Endothelial cell of umbilical vein (primary cell): ENCODE measurements around the gene RPA1. TPM values are rescaled to one million over a fixed set of nuclear protein-coding genes. Genes with fewer than 3 reads are reported as not detected.

Experiments used
- BruUV-seq: library from RNA; stranded (reverse); fragments of 400-500 nt; replicated peaks from 2 replicates; lab custom pipeline; 2021; lab: Mats Ljungman, UMichigan
- CTCF ChIA-PET: fragments of 300-600, 350-600 bp; sonication (Branson Sonifier 250); formaldehyde crosslinking; loops from one replicate; lab custom pipeline; 2021; ENCODE audit warnings: antibody characterized with exemption, inconsistent platforms; lab: Charles Lee
- POLR2A ChIA-PET: fragments of 300-600, 350-600 bp; sonication (Branson Sonifier 250); formaldehyde crosslinking; loops from one replicate; lab custom pipeline; 2021; ENCODE audit warnings: antibody characterized with exemption, inconsistent platforms; lab: Charles Lee
- DNase-seq: peaks from one replicate; pipeline ENCODE4 v3.0.0-alpha.2; 2011; ENCODE audit warnings: low read depth, low spot score
- FAIRE-seq: peaks from 2 replicates; lab custom pipeline; 2011; peaks lifted over from hg19 to GRCh38; lab: Jason Lieb, UNC
- H2AFZ ChIP-seq: 2 replicates; pipeline ENCODE4 v1.6.0; 2012; ENCODE audit warnings: low read depth, low read length, control low read depth, inconsistent platforms
- H3K27ac ChIP-seq: 2 replicates; pipeline ENCODE4 v1.5.1; 2011; ENCODE audit warnings: low read depth, mild to moderate bottlenecking, control low read depth, low read length, moderate library complexity; ENCODE audit not compliant: insufficient read depth
- H3K27me3 ChIP-seq, 2 experiments: 2 replicates each; pipeline versions ENCODE4 v1.6.0 to v1.6.1; 2011; ENCODE audit warnings: low read length in 2 of 2, mixed read lengths in 1 of 2; ENCODE audit not compliant: control insufficient read depth in 2 of 2, insufficient read depth in 2 of 2
- H3K36me3 ChIP-seq, 2 experiments: 2 replicates in 1 of 2; 3 replicates in 1 of 2; pipeline ENCODE4 v1.5.1; 2011; ENCODE audit warnings: low read length in 2 of 2, mild to moderate bottlenecking in 1 of 2, moderate library complexity in 1 of 2; ENCODE audit not compliant: control insufficient read depth in 2 of 2, insufficient read depth in 2 of 2; ENCODE audit errors: extremely low read depth in 1 of 2
- H3K4me1 ChIP-seq: 3 replicates; pipeline ENCODE4 v1.5.1; 2011; ENCODE audit warnings: mild to moderate bottlenecking, low read length; ENCODE audit not compliant: control insufficient read depth, insufficient read depth; ENCODE audit errors: extremely low read depth
- H3K4me2 ChIP-seq: 2 replicates; pipeline ENCODE4 v1.6.1; 2011; ENCODE audit warnings: low read length, control low read depth, mixed read lengths; ENCODE audit not compliant: insufficient read depth
- H3K4me3 ChIP-seq, 3 experiments: fragments of 200-600 bp in 1 of 3; sonication (generic), shearing (Covaris generic) in 1 of 3; replicated peaks in 1 of 3; 2 replicates each; pipeline ENCODE4 v1.5.1; 2011 to 2016; ENCODE audit warnings: control low read depth in 3 of 3, low read length in 3 of 3, mild to moderate bottlenecking in 2 of 3, inconsistent platforms in 1 of 3, low read depth in 1 of 3, moderate library complexity in 1 of 3; ENCODE audit not compliant: insufficient read depth in 1 of 3
- H3K79me2 ChIP-seq: 2 replicates; pipeline ENCODE4 v1.6.0; 2012; ENCODE audit warnings: low read length, inconsistent platforms; ENCODE audit not compliant: control insufficient read depth, insufficient read depth
- H3K9ac ChIP-seq: replicated peaks from 2 replicates; pipeline ENCODE3; 2011; ENCODE audit warnings: low read length, control low read depth; ENCODE audit not compliant: insufficient read depth; ENCODE audit errors: extremely low read depth
- H3K9me1 ChIP-seq: replicated peaks from 3 replicates; pipeline ENCODE4 v1.6.0; 2011; ENCODE audit warnings: mild to moderate bottlenecking, low read length; ENCODE audit not compliant: control insufficient read depth, insufficient read depth; ENCODE audit errors: extremely low read depth
- H3K9me3 ChIP-seq: replicated peaks from 2 replicates; pipeline ENCODE4 v1.5.1; 2012; ENCODE audit warnings: low read length, inconsistent platforms; ENCODE audit not compliant: control insufficient read depth, insufficient read depth
- H4K20me1 ChIP-seq: replicated peaks from 2 replicates; pipeline ENCODE3; 2011; ENCODE audit warnings: mild to moderate bottlenecking, low read length; ENCODE audit not compliant: control insufficient read depth, insufficient read depth; ENCODE audit errors: extremely low read depth
- EZH2 ChIP-seq: IDR thresholded peaks from 2 replicates; pipeline ENCODE4 v1.6.1; 2012; ENCODE audit warnings: borderline replicate concordance, low read depth, mild to moderate bottlenecking, moderate library complexity, low read length, inconsistent platforms; ENCODE audit not compliant: severe bottlenecking
- FOS ChIP-seq: IDR thresholded peaks from 2 replicates; pipeline ENCODE4 v1.6.1; 2011; ENCODE audit warnings: mild to moderate bottlenecking, low read length, moderate library complexity, borderline replicate concordance; ENCODE audit not compliant: insufficient read depth
- GATA2 ChIP-seq: IDR thresholded peaks from 2 replicates; pipeline ENCODE4 v1.7.0; 2011; ENCODE audit warnings: low read depth, mild to moderate bottlenecking, moderate library complexity, mixed read lengths, low read length; ENCODE audit not compliant: insufficient read length, insufficient read depth
- JUN ChIP-seq: IDR thresholded peaks from 2 replicates; pipeline ENCODE4 v1.6.1; 2011; ENCODE audit warnings: borderline replicate concordance, low read depth; ENCODE audit not compliant: insufficient read length, insufficient read depth
- MYC ChIP-seq: IDR thresholded peaks from one replicate; pipeline ENCODE4 v1.6.1; 2011; ENCODE audit warnings: mild to moderate bottlenecking, low read depth, low read length
- POLR2A ChIP-seq: IDR thresholded peaks from 2 replicates; pipeline ENCODE4 v1.6.1; 2012; ENCODE audit warnings: low read depth, mild to moderate bottlenecking, control low read depth, low read length
- POLR2AphosphoS5 ChIP-seq: IDR thresholded peaks from 2 replicates; pipeline ENCODE4 v1.6.1; 2012; ENCODE audit warnings: low read depth, mild to moderate bottlenecking, control low read depth, low read length, moderate library complexity; ENCODE audit not compliant: insufficient read depth
- dilution Hi-C: fragments of 300-500 bp; cut with MboI; formaldehyde crosslinking; loops from one replicate; pipeline ENCODE4 v1.15.0; 2019; ENCODE audit warnings: low sequenced_read_pairs; ENCODE audit not compliant: extremely low pct_ligation_motif_present
- intact Hi-C: fragments of 100-400 bp; cut with micrococcal nuclease; formaldehyde crosslinking; loops from one replicate; pipeline ENCODE4 v1.10.0; 2022
- polyA plus RNA-seq, 4 experiments: library from polyadenylated mRNA; depleted of rRNA in 3 of 4; stranded (reverse) in 3 of 4; unstranded in 1 of 4; fragments of >200 nt; gene quantifications; 2 replicates each; pipeline versions ENCODE4 v1.2.1 to v1.2.3, GENCODE V29; 2011 to 2012; ENCODE audit warnings: missing spikeins in 1 of 4
- total RNA-seq: library from RNA; stranded (reverse); gene quantifications from 2 replicates; pipeline ENCODE4 v1.2.3, GENCODE V29; 2021
- TF ChIP-seq, protein P1 (sequence below), 2 donors: IDR thresholded peaks; 1 replicate in 1 of 2; 2 replicates in 1 of 2; pipeline ENCODE4 v1.5.1; 2011; ENCODE audit warnings: low read length in 2 of 2, mild to moderate bottlenecking in 2 of 2, moderate library complexity in 2 of 2, control low read depth in 1 of 2, inconsistent platforms in 1 of 2, low read depth in 1 of 2; ENCODE audit not compliant: insufficient read depth in 1 of 2; ENCODE audit errors: extremely low read depth in 1 of 2
- TF ChIP-seq, protein P2 (sequence below): IDR thresholded peaks from 2 replicates; pipeline ENCODE4 v1.6.1; 2011; ENCODE audit not compliant: insufficient read depth, insufficient read length

Gene RPA1
- total and polyA plus RNA-seq, 2 donors (not counting 3 experiments of a cell fraction or from before 2014, with no cell fraction given) = 50.5 to 123 TPM

DNA sequence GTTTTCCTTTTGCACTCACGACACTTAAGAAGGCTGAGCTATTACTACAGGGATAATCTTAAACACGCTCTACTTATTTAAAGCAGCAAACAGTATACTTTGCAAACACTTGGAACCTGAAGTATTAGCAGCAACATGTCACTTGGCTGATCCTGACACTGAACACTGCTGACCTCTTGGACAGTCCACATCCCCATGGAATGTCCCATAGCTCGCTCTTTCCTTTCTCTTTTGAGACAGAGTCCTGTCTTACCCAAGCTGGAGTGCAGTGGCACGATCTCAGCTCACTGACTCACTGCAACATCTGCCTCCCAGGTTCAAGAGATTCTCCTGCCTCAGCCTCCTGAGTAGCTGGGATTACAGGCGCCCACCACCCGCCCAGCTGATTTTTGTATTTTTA, 26.5 kb upstream of the RPA1 start:
- POLR2A ChIA-PET = no interaction called here
- peaks cover 5 to 7% of the 10 kb centered on the region in 2 experiments for H3K36me3 ChIP-seq
- CTCF ChIA-PET = interaction anchor here (0.9 kb wide), 1 partner anchor 10 kb away, joined by 4 read pairs; no protein-coding TSS in a partner anchor

More for the DNA sequence above, 26.5 kb upstream of the RPA1 start:
- no peak overlapping the region for H3K4me2 ChIP-seq
- H4K20me1 ChIP-seq = no peaks in the 10 kb centered on the region
- no peaks in the 10 kb centered on the region for H3K27me3 ChIP-seq
- H3K4me3 ChIP-seq = no peak overlapping the region
- intact Hi-C loops (no loop called here), dilution Hi-C loops (no loop called here)
- DNase-seq = no peak
- no peak for FAIRE-seq
- BruUV-seq = no TSS peak
- no peak overlapping the region for H2AFZ ChIP-seq
- no peak overlapping the region for H3K27ac ChIP-seq
- H3K4me1 ChIP-seq = no peaks in the 10 kb centered on the region
- H3K9me3 ChIP-seq = no peaks in the 10 kb centered on the region
- no peaks in the 10 kb centered on the region for H3K79me2 ChIP-seq
- no peak overlapping the region for H3K9ac ChIP-seq
- TF ChIP-seq MYC (no peak), FOS (no peak), GATA2 (no peak), POLR2A (no peak), JUN (no peak), EZH2 (no peak), POLR2AphosphoS5 (no peak)
- TF ChIP-seq, protein P1, sequence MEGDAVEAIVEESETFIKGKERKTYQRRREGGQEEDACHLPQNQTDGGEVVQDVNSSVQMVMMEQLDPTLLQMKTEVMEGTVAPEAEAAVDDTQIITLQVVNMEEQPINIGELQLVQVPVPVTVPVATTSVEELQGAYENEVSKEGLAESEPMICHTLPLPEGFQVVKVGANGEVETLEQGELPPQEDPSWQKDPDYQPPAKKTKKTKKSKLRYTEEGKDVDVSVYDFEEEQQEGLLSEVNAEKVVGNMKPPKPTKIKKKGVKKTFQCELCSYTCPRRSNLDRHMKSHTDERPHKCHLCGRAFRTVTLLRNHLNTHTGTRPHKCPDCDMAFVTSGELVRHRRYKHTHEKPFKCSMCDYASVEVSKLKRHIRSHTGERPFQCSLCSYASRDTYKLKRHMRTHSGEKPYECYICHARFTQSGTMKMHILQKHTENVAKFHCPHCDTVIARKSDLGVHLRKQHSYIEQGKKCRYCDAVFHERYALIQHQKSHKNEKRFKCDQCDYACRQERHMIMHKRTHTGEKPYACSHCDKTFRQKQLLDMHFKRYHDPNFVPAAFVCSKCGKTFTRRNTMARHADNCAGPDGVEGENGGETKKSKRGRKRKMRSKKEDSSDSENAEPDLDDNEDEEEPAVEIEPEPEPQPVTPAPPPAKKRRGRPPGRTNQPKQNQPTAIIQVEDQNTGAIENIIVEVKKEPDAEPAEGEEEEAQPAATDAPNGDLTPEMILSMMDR (IDR thresholded peaks at IDR 0.05; ENCODE audit: extremely low read depth in 1 of 2, insufficient read depth in 1 of 2, low read depth in 1 of 2, low read length in 2 of 2) = no peak
- TF ChIP-seq, protein P2, sequence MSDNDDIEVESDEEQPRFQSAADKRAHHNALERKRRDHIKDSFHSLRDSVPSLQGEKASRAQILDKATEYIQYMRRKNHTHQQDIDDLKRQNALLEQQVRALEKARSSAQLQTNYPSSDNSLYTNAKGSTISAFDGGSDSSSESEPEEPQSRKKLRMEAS = no peak
- H3K9me1 ChIP-seq = no peaks in the 10 kb centered on the region
